ENCODE data around the gene LMOD1.

LMOD1 gene

GRCh38 chr1:201851949-201852348 lies 94.4 kb downstream of the LMOD1 start:
- DNase-seq: no peak

- DNase-seq: no peak
Measured at GRCh38 chr1:201850053-201850397, 96.3 kb downstream of the LMOD1 start.

- no peak for DNase-seq
Measured at GRCh38 chr1:201849372-201850052, 96.8 kb downstream of the LMOD1 start.

DNA sequence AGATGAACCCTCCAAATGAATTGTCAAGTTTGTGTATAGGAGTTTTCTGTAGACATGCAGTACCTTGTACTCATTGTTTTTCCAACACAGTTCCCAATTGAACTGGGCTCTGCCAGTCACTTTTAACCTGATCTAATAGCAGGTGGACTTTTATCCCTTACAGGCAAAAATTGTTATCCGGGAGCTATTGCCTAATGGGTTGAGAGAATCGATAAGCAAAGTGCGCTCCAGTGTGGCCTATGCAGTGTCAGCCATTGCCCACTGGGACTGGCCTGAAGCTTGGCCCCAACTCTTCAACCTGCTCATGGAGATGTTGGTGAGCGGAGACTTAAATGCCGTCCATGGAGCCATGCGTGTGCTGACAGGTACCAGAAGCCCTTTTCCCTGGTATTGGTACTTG lies 98.1 kb downstream of the LMOD1 start:
- no peak for DNase-seq

GRCh38 chr1:201847150-201847549 lies 99.2 kb downstream of the LMOD1 start:
- DNase-seq: no peak
